ENCODE measurements around the gene HCAR2.
"Not testable (repeated sequence)": the region's sequence is repeated elsewhere in the genome, so short reads cannot be mapped to it uniquely, and the experiment has no call there.

HCAR2 gene

DNA sequence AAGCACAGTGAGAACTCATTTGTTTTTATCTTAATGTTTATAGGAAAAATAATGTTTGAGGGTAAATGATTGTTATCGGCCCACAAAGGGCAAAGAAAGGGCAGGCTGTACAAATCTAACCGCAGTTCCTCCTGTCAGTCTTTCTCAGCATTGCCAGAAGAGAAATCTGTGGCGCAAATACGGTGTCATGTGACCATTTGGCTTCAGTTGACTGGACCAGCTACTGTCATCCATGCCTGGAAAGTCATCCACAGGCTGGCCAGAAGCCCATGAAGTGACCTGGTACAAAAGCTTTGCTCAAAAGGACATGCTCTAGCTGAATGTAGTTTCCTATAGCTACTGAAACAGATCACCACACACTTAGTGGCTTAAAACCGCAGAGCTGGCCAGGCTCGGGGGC lies 43.6 kb downstream of the HCAR2 start:
- WGBS, 2 donors (ENCODE audit: extremely low coverage in 2 of 2, insufficient read length in 2 of 2, insufficient replicate concordance in 1 of 2): no CpG with 5 or more reads among the region's 6 CpGs
- H3K36me3 ChIP-seq (replicated peaks in 1 of 2; ENCODE audit: control insufficient read depth in 2 of 2, insufficient read depth in 2 of 2, low read length in 2 of 2): peaks cover 0 to 11% of the 10 kb centered on the region in 2 donors
- no peaks in the 10 kb centered on the region for H3K79me1 ChIP-seq (ENCODE audit: low read depth, low read length)
- no peak overlapping the region for H2AFZ ChIP-seq (ENCODE audit: low read length)
- no peak overlapping the region for H3K18ac ChIP-seq (ENCODE audit: low read length)
- H4K8ac ChIP-seq (ENCODE audit: low read depth, low read length): no peak overlapping the region
- no peaks in the 10 kb centered on the region for H3K9me3 ChIP-seq (replicated peaks in 1 of 2; ENCODE audit: control insufficient read depth in 2 of 2, insufficient read depth in 1 of 2, low read depth in 1 of 2, low read length in 2 of 2)
- DNase-seq (ENCODE audit: low spot score): no peak
- H2BK15ac ChIP-seq (ENCODE audit: low read length): no peak overlapping the region
- H2AK5ac ChIP-seq (ENCODE audit: low read depth, low read length): no peak overlapping the region
- no peak overlapping the region for H3K4ac ChIP-seq (ENCODE audit: low read length)
- no peak overlapping the region for H3K9ac ChIP-seq (ENCODE audit: low read depth, low read length, poor library complexity)
- H3K4me2 ChIP-seq (ENCODE audit: insufficient read depth, low read length, poor library complexity, severe bottlenecking): no peak overlapping the region
- H3K4me3 ChIP-seq (ENCODE audit: low read length in 2 of 2): no peak overlapping the region
- H3K4me1 ChIP-seq (ENCODE audit: control insufficient read depth in 2 of 2, insufficient read depth in 1 of 2, low read depth in 1 of 2, low read length in 2 of 2): no peaks in the 10 kb centered on the region
- no peak overlapping the region for H2BK120ac ChIP-seq (ENCODE audit: low read depth, low read length)
- no peak overlapping the region for H4K91ac ChIP-seq (ENCODE audit: low read depth, low read length, poor library complexity)
- H3K27me3 ChIP-seq (ENCODE audit: control insufficient read depth in 3 of 3, insufficient read depth in 3 of 3, low read depth in 1 of 3, low read length in 3 of 3): no peaks in the 10 kb centered on the region
- no peak overlapping the region for H2BK12ac ChIP-seq (ENCODE audit: low read length)
- H2BK5ac ChIP-seq (ENCODE audit: low read length): no peak overlapping the region
- H3K23ac ChIP-seq (ENCODE audit: low read depth, low read length, poor library complexity): no peak overlapping the region
- no peak overlapping the region for H3K14ac ChIP-seq (ENCODE audit: low read length)
- no peak overlapping the region for H3K27ac ChIP-seq (replicated peaks; ENCODE audit: low read length)

DNA sequence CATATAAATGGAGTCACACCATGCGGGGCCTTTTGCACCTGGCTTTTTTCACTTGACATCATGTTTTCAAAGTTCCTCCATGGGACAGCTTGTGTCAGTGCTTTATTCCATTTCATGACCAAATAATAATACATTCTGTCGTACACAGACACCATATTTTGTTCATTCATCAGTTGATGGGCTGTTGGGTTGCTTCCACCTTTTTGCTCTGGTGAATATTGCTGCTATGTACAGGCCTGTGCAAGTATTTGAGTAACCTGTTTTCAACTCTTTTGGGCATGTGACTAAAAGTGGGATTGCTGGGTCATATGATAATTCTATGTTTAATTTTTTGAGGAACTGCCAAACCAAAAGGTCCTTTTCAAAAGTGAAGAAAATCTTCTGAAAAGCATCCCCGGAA lies 46.9 kb downstream of the HCAR2 start:
- Histone ChIP-seq H3K79me1 (ENCODE audit: low read depth, low read length) (no peaks in the 10 kb centered on the region), H4K8ac (ENCODE audit: low read depth, low read length) (no peak overlapping the region), H3K9ac (ENCODE audit: low read depth, low read length, poor library complexity) (no peak overlapping the region), H3K9me3 (replicated peaks in 1 of 2; ENCODE audit: control insufficient read depth in 2 of 2, insufficient read depth in 1 of 2, low read depth in 1 of 2, low read length in 2 of 2) (no peaks in the 10 kb centered on the region), H2BK12ac (ENCODE audit: low read length) (no peak overlapping the region), H2BK5ac (ENCODE audit: low read length) (no peak overlapping the region), H2BK120ac (ENCODE audit: low read depth, low read length) (no peak overlapping the region), H3K27me3 (ENCODE audit: control insufficient read depth in 3 of 3, insufficient read depth in 3 of 3, low read depth in 1 of 3, low read length in 3 of 3) (no peaks in the 10 kb centered on the region), H3K4me1 (ENCODE audit: control insufficient read depth in 2 of 2, insufficient read depth in 1 of 2, low read depth in 1 of 2, low read length in 2 of 2) (no peaks in the 10 kb centered on the region), H3K27ac (replicated peaks; ENCODE audit: low read length) (no peak overlapping the region), H2AK5ac (ENCODE audit: low read depth, low read length) (no peak overlapping the region), H3K4me2 (ENCODE audit: insufficient read depth, low read length, poor library complexity, severe bottlenecking) (no peak overlapping the region), H3K14ac (ENCODE audit: low read length) (no peak overlapping the region), H3K4me3 (ENCODE audit: low read length in 2 of 2) (no peak overlapping the region), H2AFZ (ENCODE audit: low read length) (no peak overlapping the region), H3K36me3 (replicated peaks in 1 of 2; ENCODE audit: control insufficient read depth in 2 of 2, insufficient read depth in 2 of 2, low read length in 2 of 2) (peaks cover 0 to 11% of the 10 kb centered on the region in 2 donors), H2BK15ac (ENCODE audit: low read length) (no peak overlapping the region), H3K4ac (ENCODE audit: low read length) (no peak overlapping the region), H3K23ac (ENCODE audit: low read depth, low read length, poor library complexity) (no peak overlapping the region), H4K91ac (ENCODE audit: low read depth, low read length, poor library complexity) (no peak overlapping the region), H3K18ac (ENCODE audit: low read length) (no peak overlapping the region)
- DNase-seq (ENCODE audit: low spot score): no peak
- WGBS, 2 donors (ENCODE audit: extremely low coverage in 2 of 2, insufficient read length in 2 of 2, insufficient replicate concordance in 1 of 2): no CpG with 5 or more reads among the region's 3 CpGs

GRCh38 chr12:122653291-122653690 lies 49.9 kb downstream of the HCAR2 start:
- WGBS, 2 donors (ENCODE audit: extremely low coverage in 2 of 2, insufficient read length in 2 of 2, insufficient replicate concordance in 1 of 2): no CpG with 5 or more reads among the region's 8 CpGs
- not testable (repeated sequence) for H2BK120ac ChIP-seq (ENCODE audit: low read depth, low read length)

GRCh38 chr12:122651520-122652224 lies 51.5 kb downstream of the HCAR2 start:
- no peak overlapping the region for H3K18ac ChIP-seq (ENCODE audit: low read length)
- WGBS, 2 donors (ENCODE audit: extremely low coverage in 2 of 2, insufficient read length in 2 of 2, insufficient replicate concordance in 1 of 2): no CpG with 5 or more reads among the region's 11 CpGs
- H4K8ac ChIP-seq (ENCODE audit: low read depth, low read length): no peak overlapping the region
- H3K36me3 ChIP-seq (replicated peaks in 1 of 2; ENCODE audit: control insufficient read depth in 2 of 2, insufficient read depth in 2 of 2, low read length in 2 of 2): peaks cover 0 to 2% of the 10 kb centered on the region in 2 donors
- H3K4me3 ChIP-seq (ENCODE audit: low read length in 2 of 2): no peak overlapping the region
- no peak overlapping the region for H3K23ac ChIP-seq (ENCODE audit: low read depth, low read length, poor library complexity)
- no peak overlapping the region for H3K14ac ChIP-seq (ENCODE audit: low read length)
- no peak overlapping the region for H2AK5ac ChIP-seq (ENCODE audit: low read depth, low read length)
- H3K9ac ChIP-seq (ENCODE audit: low read depth, low read length, poor library complexity): no peak overlapping the region
- H4K91ac ChIP-seq (ENCODE audit: low read depth, low read length, poor library complexity): no peak overlapping the region
- no peaks in the 10 kb centered on the region for H3K9me3 ChIP-seq (replicated peaks in 1 of 2; ENCODE audit: control insufficient read depth in 2 of 2, insufficient read depth in 1 of 2, low read depth in 1 of 2, low read length in 2 of 2)
- H2BK120ac ChIP-seq (ENCODE audit: low read depth, low read length): no peak overlapping the region
- no peak for DNase-seq (ENCODE audit: low spot score)
- no peak overlapping the region for H3K4ac ChIP-seq (ENCODE audit: low read length)
- H3K4me1 ChIP-seq (ENCODE audit: control insufficient read depth in 2 of 2, insufficient read depth in 1 of 2, low read depth in 1 of 2, low read length in 2 of 2): no peaks in the 10 kb centered on the region
- H3K4me2 ChIP-seq (ENCODE audit: insufficient read depth, low read length, poor library complexity, severe bottlenecking): no peak overlapping the region
- no peak overlapping the region for H2BK15ac ChIP-seq (ENCODE audit: low read length)
- no peak overlapping the region for H2BK5ac ChIP-seq (ENCODE audit: low read length)
- no peak overlapping the region for H2AFZ ChIP-seq (ENCODE audit: low read length)
- H3K27me3 ChIP-seq (ENCODE audit: control insufficient read depth in 3 of 3, insufficient read depth in 3 of 3, low read depth in 1 of 3, low read length in 3 of 3): no peaks in the 10 kb centered on the region
- no peak overlapping the region for H3K27ac ChIP-seq (replicated peaks; ENCODE audit: low read length)
- H2BK12ac ChIP-seq (ENCODE audit: low read length): no peak overlapping the region
- no peaks in the 10 kb centered on the region for H3K79me1 ChIP-seq (ENCODE audit: low read depth, low read length)

More at GRCh38 chr12:122653291-122653690, 49.9 kb downstream of the HCAR2 start:
- not testable (repeated sequence) for H3K23ac ChIP-seq (ENCODE audit: low read depth, low read length, poor library complexity); H4K91ac ChIP-seq (ENCODE audit: low read depth, low read length, poor library complexity); H2BK15ac ChIP-seq (ENCODE audit: low read length); H2AFZ ChIP-seq (ENCODE audit: low read length); H3K14ac ChIP-seq (ENCODE audit: low read length); H4K8ac ChIP-seq (ENCODE audit: low read depth, low read length); H3K27me3 ChIP-seq (ENCODE audit: control insufficient read depth in 3 of 3, insufficient read depth in 3 of 3, low read depth in 1 of 3, low read length in 3 of 3); H3K9ac ChIP-seq (ENCODE audit: low read depth, low read length, poor library complexity); H3K4me1 ChIP-seq (ENCODE audit: control insufficient read depth in 2 of 2, insufficient read depth in 1 of 2, low read depth in 1 of 2, low read length in 2 of 2); H3K36me3 ChIP-seq (replicated peaks in 1 of 2; ENCODE audit: control insufficient read depth in 2 of 2, insufficient read depth in 2 of 2, low read length in 2 of 2); H3K79me1 ChIP-seq (ENCODE audit: low read depth, low read length); DNase-seq (ENCODE audit: low spot score); H3K4me3 ChIP-seq (ENCODE audit: low read length in 2 of 2); H2BK12ac ChIP-seq (ENCODE audit: low read length); H3K4ac ChIP-seq (ENCODE audit: low read length); H3K18ac ChIP-seq (ENCODE audit: low read length); H3K9me3 ChIP-seq (replicated peaks in 1 of 2; ENCODE audit: control insufficient read depth in 2 of 2, insufficient read depth in 1 of 2, low read depth in 1 of 2, low read length in 2 of 2); H3K4me2 ChIP-seq (ENCODE audit: insufficient read depth, low read length, poor library complexity, severe bottlenecking); H2AK5ac ChIP-seq (ENCODE audit: low read depth, low read length)
- peak overlapping the region; percentile 53 for H2BK5ac ChIP-seq (ENCODE audit: low read length)
- peak overlapping the region; percentile 24 for H3K27ac ChIP-seq (replicated peaks; ENCODE audit: low read length)
